Nephron progenitor cell (in vitro differentiated cells): Measurements from ENCODE around the gene KLF3.

Source experiments
- DNase-seq: peaks from one replicate; pipeline ENCODE4 v3.0.0; 2021
- H3K27ac Mint-ChIP-seq: 2 replicates; pipeline ENCODE4 v1.8.0; 2021; ENCODE audit warnings: mild to moderate bottlenecking, moderate library complexity, mixed read lengths
- H3K27me3 Mint-ChIP-seq: 2 replicates; pipeline ENCODE4 v1.8.0; 2021; ENCODE audit warnings: mild to moderate bottlenecking, low read depth, mixed read lengths; ENCODE audit not compliant: poor library complexity
- H3K36me3 Mint-ChIP-seq: 2 replicates; pipeline ENCODE4 v1.8.0; 2021; ENCODE audit warnings: low read depth, mixed read lengths
- H3K4me1 Mint-ChIP-seq: 2 replicates; pipeline ENCODE4 v1.8.0; 2021; ENCODE audit warnings: mixed read lengths
- H3K4me3 Mint-ChIP-seq: 2 replicates; pipeline ENCODE4 v1.8.0; 2021; ENCODE audit warnings: mild to moderate bottlenecking, moderate library complexity, mixed read lengths
- H3K9me3 Mint-ChIP-seq: 2 replicates; pipeline ENCODE4 v1.8.0; 2021; ENCODE audit warnings: mild to moderate bottlenecking, moderate library complexity, mixed read lengths
- TF ChIP-seq, protein P1 (sequence below): fragments of 200-600 bp; sonication (generic); IDR thresholded peaks from 2 replicates; pipeline ENCODE4 v1.5.0; 2021; ENCODE audit warnings: antibody characterized with exemption

Gene KLF3

DNA sequence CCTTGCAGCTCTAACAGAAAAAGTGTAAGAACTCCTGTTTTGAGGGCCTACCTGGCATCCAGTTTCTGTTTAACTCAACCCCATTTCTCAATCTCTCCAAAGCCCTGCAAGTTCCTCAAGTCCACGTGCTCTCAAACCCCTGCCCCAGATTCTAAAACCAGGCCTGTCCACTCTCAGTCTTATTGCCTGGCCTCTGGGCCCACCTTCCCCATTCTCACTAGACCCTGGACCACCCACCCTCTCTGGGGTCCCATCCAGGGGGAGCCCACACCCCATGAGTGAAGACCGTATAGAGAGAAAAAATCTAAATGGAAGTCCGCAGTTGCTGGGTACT is 60.4 kb downstream of the KLF3 start:
- Mint-ChIP-seq H3K4me3 (no peak overlapping the region), H3K27ac (peak overlapping the region; percentile 49), H3K9me3 (peaks cover 4% of the 10 kb centered on the region), H3K36me3 (no peaks in the 10 kb centered on the region), H3K4me1 (peaks cover 34% of the 10 kb centered on the region), H3K27me3 (no peaks in the 10 kb centered on the region)
- TF ChIP-seq, protein P1, sequence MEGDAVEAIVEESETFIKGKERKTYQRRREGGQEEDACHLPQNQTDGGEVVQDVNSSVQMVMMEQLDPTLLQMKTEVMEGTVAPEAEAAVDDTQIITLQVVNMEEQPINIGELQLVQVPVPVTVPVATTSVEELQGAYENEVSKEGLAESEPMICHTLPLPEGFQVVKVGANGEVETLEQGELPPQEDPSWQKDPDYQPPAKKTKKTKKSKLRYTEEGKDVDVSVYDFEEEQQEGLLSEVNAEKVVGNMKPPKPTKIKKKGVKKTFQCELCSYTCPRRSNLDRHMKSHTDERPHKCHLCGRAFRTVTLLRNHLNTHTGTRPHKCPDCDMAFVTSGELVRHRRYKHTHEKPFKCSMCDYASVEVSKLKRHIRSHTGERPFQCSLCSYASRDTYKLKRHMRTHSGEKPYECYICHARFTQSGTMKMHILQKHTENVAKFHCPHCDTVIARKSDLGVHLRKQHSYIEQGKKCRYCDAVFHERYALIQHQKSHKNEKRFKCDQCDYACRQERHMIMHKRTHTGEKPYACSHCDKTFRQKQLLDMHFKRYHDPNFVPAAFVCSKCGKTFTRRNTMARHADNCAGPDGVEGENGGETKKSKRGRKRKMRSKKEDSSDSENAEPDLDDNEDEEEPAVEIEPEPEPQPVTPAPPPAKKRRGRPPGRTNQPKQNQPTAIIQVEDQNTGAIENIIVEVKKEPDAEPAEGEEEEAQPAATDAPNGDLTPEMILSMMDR: no peak
- no peak for DNase-seq

GRCh38 chr4:38728631-38729141 is 64.7 kb downstream of the KLF3 start:
- H3K4me1 Mint-ChIP-seq: peaks cover 31% of the 10 kb centered on the region

GRCh38 chr4:38730493-38730829 is 66.5 kb downstream of the KLF3 start:
- DNase-seq: no peak
- H3K4me1 Mint-ChIP-seq: peaks cover 22% of the 10 kb centered on the region
- TF ChIP-seq, protein P1: no peak
- peaks cover 9% of the 10 kb centered on the region for H3K36me3 Mint-ChIP-seq
- no peak overlapping the region for H3K27ac Mint-ChIP-seq
- H3K27me3 Mint-ChIP-seq: no peaks in the 10 kb centered on the region
- H3K9me3 Mint-ChIP-seq: peaks cover 19% of the 10 kb centered on the region
- no peak overlapping the region for H3K4me3 Mint-ChIP-seq

More at GRCh38 chr4:38728631-38729141, 64.7 kb downstream of the KLF3 start:
- H3K36me3 Mint-ChIP-seq: peaks cover 7% of the 10 kb centered on the region
- peak overlapping the region; percentile 70 for H3K27ac Mint-ChIP-seq
- H3K9me3 Mint-ChIP-seq: peaks cover 10% of the 10 kb centered on the region
- H3K27me3 Mint-ChIP-seq: no peaks in the 10 kb centered on the region
- H3K4me3 Mint-ChIP-seq: no peak overlapping the region
- no peak for DNase-seq
- TF ChIP-seq, protein P1: no peak

DNA sequence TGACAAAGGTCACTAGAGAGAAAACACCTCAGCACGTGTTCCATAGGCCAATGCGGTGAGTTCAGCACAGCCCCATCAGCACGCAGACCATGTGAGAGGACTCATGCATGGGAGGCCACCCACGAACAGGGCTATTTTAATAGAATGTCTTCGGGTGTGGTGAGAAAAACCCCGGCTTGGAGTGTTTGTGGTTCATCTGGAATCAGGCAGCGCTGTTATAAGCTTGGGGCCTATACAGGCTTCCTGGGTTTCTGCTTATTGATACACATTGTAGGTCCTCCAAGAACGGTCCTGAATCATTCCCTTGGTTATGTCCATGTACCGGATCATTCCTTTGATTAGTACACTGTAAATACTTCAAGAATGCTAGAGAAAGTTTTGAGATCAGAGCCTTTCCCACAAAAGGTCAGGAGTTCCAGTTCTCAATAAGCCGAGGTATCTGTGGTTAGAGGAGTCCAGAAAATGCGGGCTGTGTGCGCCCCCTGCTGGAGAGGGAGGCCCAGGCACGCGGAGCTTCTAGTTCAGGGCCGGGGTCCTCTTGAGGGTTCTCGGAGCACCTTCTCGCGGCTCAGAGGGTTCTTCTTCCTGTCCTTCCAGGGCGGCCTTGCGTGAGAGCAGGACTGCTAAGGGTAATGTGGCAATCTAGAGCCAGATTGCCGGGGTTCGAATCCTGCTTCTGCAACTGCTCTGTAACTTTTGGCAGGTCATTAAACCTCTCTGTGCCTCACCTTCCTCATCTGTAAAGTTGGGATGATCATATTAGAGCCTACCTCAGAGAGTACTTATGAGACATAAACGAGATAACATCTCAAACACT is 67.0 kb downstream of the KLF3 start:
- H3K4me1 Mint-ChIP-seq: peaks cover 22% of the 10 kb centered on the region
- H3K9me3 Mint-ChIP-seq: peaks cover 19% of the 10 kb centered on the region
- H3K4me3 Mint-ChIP-seq: no peak overlapping the region
- DNase-seq: peak; percentile 92
- H3K27me3 Mint-ChIP-seq: no peaks in the 10 kb centered on the region
- TF ChIP-seq, protein P1: peak; percentile 97
- peaks cover 9% of the 10 kb centered on the region for H3K36me3 Mint-ChIP-seq
- H3K27ac Mint-ChIP-seq: no peak overlapping the region

GRCh38 chr4:38733663-38734062 is 69.7 kb downstream of the KLF3 start:
- Mint-ChIP-seq H3K36me3 (peaks cover 9% of the 10 kb centered on the region), H3K4me1 (peaks cover 16% of the 10 kb centered on the region), H3K27ac (peak overlapping the region; percentile 92), H3K9me3 (peaks cover 19% of the 10 kb centered on the region), H3K27me3 (peaks cover 3% of the 10 kb centered on the region), H3K4me3 (no peak overlapping the region)
- DNase-seq: no peak
- TF ChIP-seq, protein P1: no peak

- DNase-seq: no peak
- H3K36me3 Mint-ChIP-seq: peaks cover 9% of the 10 kb centered on the region
- TF ChIP-seq, protein P1: no peak
- H3K4me1 Mint-ChIP-seq: peaks cover 10% of the 10 kb centered on the region
- no peak overlapping the region for H3K4me3 Mint-ChIP-seq
- peaks cover 19% of the 10 kb centered on the region for H3K9me3 Mint-ChIP-seq
- peaks cover 3% of the 10 kb centered on the region for H3K27me3 Mint-ChIP-seq
- no peak overlapping the region for H3K27ac Mint-ChIP-seq
Measured at GRCh38 chr4:38734446-38734845, 70.4 kb downstream of the KLF3 start.
